ENCODE measurements around the gene CHMP6. TPM values are rescaled to one million over a fixed set of nuclear protein-coding genes. Genes with fewer than 3 reads are reported as not detected.

The CHMP6 gene
- total and polyA plus RNA-seq, 10 donors, result 23.0 to 41.1 (median 30.8) TPM

- 83 to 90% (median 89%) methylated on average over 18 to 19 of the region's 19 CpGs for WGBS, 5 donors
Measured at GRCh38 chr17:81021531-81022343, 30.1 kb downstream of the CHMP6 start.

DNA sequence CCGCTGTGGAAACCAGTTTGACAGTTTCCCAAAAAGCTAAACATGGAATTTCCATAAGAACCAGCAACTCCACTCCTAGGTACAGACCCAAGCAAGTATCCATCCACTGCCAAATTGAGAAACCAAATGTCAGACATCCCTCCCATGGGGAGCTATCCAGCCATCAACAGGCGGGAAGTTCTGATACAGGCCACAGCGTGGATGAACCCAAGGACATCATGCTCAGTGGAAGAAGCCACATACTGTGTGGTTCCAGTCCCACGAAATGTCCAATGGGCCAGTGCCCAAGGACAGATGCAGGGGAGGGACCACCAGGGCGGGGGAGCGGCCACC, 30.7 kb downstream of the CHMP6 start:
- intact Hi-C loops (cut with DNase I; ENCODE audit: low total_unique reads), result loop anchor here (10.0 kb wide), 1 partner anchor 72 kb away; no protein-coding TSS in a partner anchor
- Histone ChIP-seq H3K27ac (no peak overlapping the region), H3K9me3 (peaks cover 0 to 5% (median 0%) of the 10 kb centered on the region in 8 donors), H3K4me3 (no peak overlapping the region), H3K4me1 (peaks cover 14 to 52% (median 33%) of the 10 kb centered on the region in 6 donors), H3K36me3 (no peaks in the 10 kb centered on the region), H3K27me3 (replicated peaks in 1 of 7) (peaks cover 0 to 39% (median under 1%) of the 10 kb centered on the region in 7 donors)
- TF ChIP-seq, protein P1, sequence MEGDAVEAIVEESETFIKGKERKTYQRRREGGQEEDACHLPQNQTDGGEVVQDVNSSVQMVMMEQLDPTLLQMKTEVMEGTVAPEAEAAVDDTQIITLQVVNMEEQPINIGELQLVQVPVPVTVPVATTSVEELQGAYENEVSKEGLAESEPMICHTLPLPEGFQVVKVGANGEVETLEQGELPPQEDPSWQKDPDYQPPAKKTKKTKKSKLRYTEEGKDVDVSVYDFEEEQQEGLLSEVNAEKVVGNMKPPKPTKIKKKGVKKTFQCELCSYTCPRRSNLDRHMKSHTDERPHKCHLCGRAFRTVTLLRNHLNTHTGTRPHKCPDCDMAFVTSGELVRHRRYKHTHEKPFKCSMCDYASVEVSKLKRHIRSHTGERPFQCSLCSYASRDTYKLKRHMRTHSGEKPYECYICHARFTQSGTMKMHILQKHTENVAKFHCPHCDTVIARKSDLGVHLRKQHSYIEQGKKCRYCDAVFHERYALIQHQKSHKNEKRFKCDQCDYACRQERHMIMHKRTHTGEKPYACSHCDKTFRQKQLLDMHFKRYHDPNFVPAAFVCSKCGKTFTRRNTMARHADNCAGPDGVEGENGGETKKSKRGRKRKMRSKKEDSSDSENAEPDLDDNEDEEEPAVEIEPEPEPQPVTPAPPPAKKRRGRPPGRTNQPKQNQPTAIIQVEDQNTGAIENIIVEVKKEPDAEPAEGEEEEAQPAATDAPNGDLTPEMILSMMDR (IDR thresholded peaks at IDR 0.05 in 8 of 11, conservative IDR thresholded peaks at IDR 0.05 in 3 of 11), result no peak
- TF ChIP-seq POLR2A (IDR thresholded peaks at IDR 0.05) (no peak), POLR2AphosphoS5 (IDR thresholded peaks at IDR 0.05) (no peak)
- DNase-seq, result no peak
- 84 to 96% (median 88%) methylated on average over 3 to 6 of the region's 6 CpGs for WGBS, 5 donors

More at GRCh38 chr17:81021531-81022343, 30.1 kb downstream of the CHMP6 start:
- Histone ChIP-seq H3K4me1 (peaks cover 15 to 58% (median 37%) of the 10 kb centered on the region in 6 donors), H3K27me3 (replicated peaks in 1 of 7) (peaks cover 0 to 33% (median 0%) of the 10 kb centered on the region in 7 donors), H3K4me3 (no peak overlapping the region), H3K27ac (no peak overlapping the region), H3K9me3 (peaks cover 0 to 5% (median 3%) of the 10 kb centered on the region in 8 donors), H3K36me3 (no peaks in the 10 kb centered on the region)
- TF ChIP-seq POLR2A (IDR thresholded peaks at IDR 0.05), result no peak
- TF ChIP-seq, protein P1 (IDR thresholded peaks at IDR 0.05 in 8 of 11, conservative IDR thresholded peaks at IDR 0.05 in 3 of 11), result no peak
- no peak for TF ChIP-seq POLR2AphosphoS5 (IDR thresholded peaks at IDR 0.05)
- intact Hi-C loops (cut with DNase I; ENCODE audit: low total_unique reads), result loop anchor here (10.0 kb wide), 1 partner anchor 73 kb away; no protein-coding TSS in a partner anchor
- no peak for DNase-seq

GRCh38 chr17:81025065-81025740, 33.6 kb downstream of the CHMP6 start:
- Histone ChIP-seq H3K27ac (no peak overlapping the region), H3K4me1 (peaks cover 4 to 37% (median 15%) of the 10 kb centered on the region in 6 donors), H3K36me3 (no peaks in the 10 kb centered on the region), H3K27me3 (replicated peaks in 1 of 7) (peaks cover 0 to 68% (median 15%) of the 10 kb centered on the region in 7 donors), H3K4me3 (no peak overlapping the region), H3K9me3 (peaks cover 0 to 7% (median 0%) of the 10 kb centered on the region in 8 donors)
- DNase-seq, result peak; percentile 37
- intact Hi-C loops (cut with DNase I; ENCODE audit: low total_unique reads), result loop anchor here (10.0 kb wide), 1 partner anchor 70 kb away; no protein-coding TSS in a partner anchor
- TF ChIP-seq, protein P1 (IDR thresholded peaks at IDR 0.05 in 8 of 11, conservative IDR thresholded peaks at IDR 0.05 in 3 of 11), result no peak
- no peak for TF ChIP-seq POLR2AphosphoS5 (IDR thresholded peaks at IDR 0.05)
- no peak for TF ChIP-seq POLR2A (IDR thresholded peaks at IDR 0.05)
- 85 to 93% (median 87%) methylated on average over 15 to 16 of the region's 16 CpGs for WGBS, 5 donors
